Natural killer cell (primary cell): ENCODE results near the gene UBE2K. TPM values are rescaled to one million over a fixed set of nuclear protein-coding genes. Genes with fewer than 3 reads are reported as not detected.
A peak's percentile ranks its signal among the peaks of the same experiment; 100 is the strongest.
"Not testable (repeated sequence)": the region's sequence is repeated elsewhere in the genome, so short reads cannot be mapped to it uniquely, and the experiment has no call there.

ENCODE experiments used
- ATAC-seq, 3 donors: fragments of 150-1000 bp in 2 of 3; fragments of 200-7000 bp in 1 of 3; cut with Tn5 transposase; 1 replicate in 1 of 3; 2 replicates in 2 of 3; pipeline ENCODE4 v1.10.0; 2021; ENCODE audit warnings: mild to moderate bottlenecking in 2 of 3, moderate library complexity in 2 of 3
- DNase-seq, 2 donors: peaks; one replicate each; pipeline versions ENCODE4 v3.0.0 to v3.0.0-alpha.2; 2013 to 2021; ENCODE audit warnings: mixed read lengths in 1 of 2
- H3K27ac ChIP-seq: one replicate; pipeline ENCODE4 v1.5.1; 2013; ENCODE audit warnings: mild to moderate bottlenecking, low read length
- H3K27me3 ChIP-seq: one replicate; pipeline ENCODE4 v1.6.1; 2013; ENCODE audit warnings: low read length; ENCODE audit not compliant: control insufficient read depth, insufficient read depth
- H3K36me3 ChIP-seq: one replicate; pipeline ENCODE4 v1.6.1; 2013; ENCODE audit warnings: low read length; ENCODE audit not compliant: control insufficient read depth, insufficient read depth
- H3K4me1 ChIP-seq: one replicate; pipeline ENCODE4 v1.6.1; 2013; ENCODE audit warnings: low read length; ENCODE audit not compliant: control insufficient read depth, insufficient read depth
- H3K4me3 ChIP-seq: one replicate; pipeline ENCODE4 v1.5.1; 2013; ENCODE audit warnings: low read length
- H3K9me3 ChIP-seq: one replicate; pipeline ENCODE4 v1.6.1; 2013; ENCODE audit warnings: low read length; ENCODE audit not compliant: control insufficient read depth, insufficient read depth
- H3K27ac Mint-ChIP-seq, 2 donors: one replicate each; pipeline ENCODE4 v1.8.0; 2022; ENCODE audit warnings: mild to moderate bottlenecking in 2 of 2, mixed read lengths in 2 of 2, moderate library complexity in 1 of 2
- H3K27me3 Mint-ChIP-seq, 2 donors: one replicate each; pipeline ENCODE4 v1.8.0; 2022; ENCODE audit warnings: low read depth in 2 of 2, mixed read lengths in 2 of 2
- H3K36me3 Mint-ChIP-seq: one replicate; pipeline ENCODE4 v1.8.0; 2022; ENCODE audit warnings: mixed read lengths
- H3K4me1 Mint-ChIP-seq, 2 donors: one replicate each; pipeline ENCODE4 v1.8.0; 2022; ENCODE audit warnings: mixed read lengths in 2 of 2
- H3K4me3 Mint-ChIP-seq: one replicate; pipeline ENCODE4 v1.8.0; 2022; ENCODE audit warnings: mild to moderate bottlenecking, moderate library complexity, mixed read lengths
- H3K9me3 Mint-ChIP-seq, 2 donors: one replicate each; pipeline ENCODE4 v1.8.0; 2022; ENCODE audit warnings: mixed read lengths in 2 of 2
- CTCF ChIP-seq: fragments of 200-600 bp; IDR thresholded peaks from one replicate; pipeline ENCODE4 v1.8.0; 2022; ENCODE audit warnings: antibody characterized with exemption
- WGBS: methylation state at CpG from one replicate; pipeline ENCODE4 v1.1.7; 2013; ENCODE audit warnings: missing lambda C conversion rate; ENCODE audit not compliant: insufficient coverage; 5-methylcytosine and 5-hydroxymethylcytosine counted together
- intact Hi-C: fragments of 100-400 bp; cut with micrococcal nuclease; formaldehyde crosslinking; loops from one replicate; pipeline ENCODE4 v1.14.2; 2022
- total RNA-seq, 4 donors: library from RNA; stranded (reverse); fragments of 120-200 nt in 1 of 4; gene quantifications; one replicate each; pipeline versions ENCODE4 v1.2.3 to v1.2.4, GENCODE V29; 2013 to 2022

UBE2K gene
- total RNA-seq, 3 donors from 2014 or later (not counting 1 experiment from before 2014, with no cell fraction given) = 38.0 to 53.9 (median 43.6) TPM

- Histone ChIP-seq H3K36me3 (peaks cover 2% of the 10 kb centered on the region), H3K4me1 (no peaks in the 10 kb centered on the region), H3K27me3 (no peaks in the 10 kb centered on the region), H3K4me3 (no peak overlapping the region), H3K9me3 (no peaks in the 10 kb centered on the region), H3K27ac (no peak overlapping the region)
- Mint-ChIP-seq H3K27me3 (no peaks in the 10 kb centered on the region), H3K4me3 (no peak overlapping the region), H3K9me3 (no peaks in the 10 kb centered on the region), H3K4me1 (peaks cover 28 to 38% of the 10 kb centered on the region in 2 donors), H3K27ac (peak overlapping the region in 1 of 2 donors; percentile 57), H3K36me3 (no peaks in the 10 kb centered on the region)
- intact Hi-C loops = no loop called here
- WGBS = 72% methylated on average over 3 of the region's 3 CpGs
- DNase-seq (no peak), ATAC-seq (no peak)
- no peak for TF ChIP-seq CTCF
Measured at GRCh38 chr4:39730072-39730471, 32.1 kb downstream of the UBE2K start.

DNA sequence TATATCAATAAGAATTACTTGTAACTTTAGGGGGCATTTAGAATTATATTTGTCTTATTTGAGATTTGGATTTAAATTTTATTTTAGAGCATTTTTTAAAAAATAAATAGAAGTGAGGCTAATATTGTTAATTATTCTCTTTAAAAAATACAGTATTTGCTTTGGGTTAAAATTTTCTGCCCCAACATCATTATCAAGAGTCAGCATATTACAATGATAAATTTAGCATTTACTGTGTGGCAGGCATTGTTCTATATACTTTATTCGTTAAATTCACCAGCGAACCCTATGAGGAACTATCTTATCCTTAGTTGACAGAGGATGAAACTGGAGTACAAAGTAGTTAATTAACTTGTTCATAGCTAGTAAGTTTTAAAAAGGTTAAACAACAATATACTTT, 34.0 kb downstream of the UBE2K start:
- Mint-ChIP-seq H3K9me3 (no peaks in the 10 kb centered on the region), H3K36me3 (no peaks in the 10 kb centered on the region), H3K4me3 (no peak overlapping the region), H3K4me1 (peaks cover 29 to 30% of the 10 kb centered on the region in 2 donors), H3K27me3 (no peaks in the 10 kb centered on the region), H3K27ac (no peak overlapping the region)
- H3K4me3 ChIP-seq = no peak overlapping the region
- ATAC-seq (no peak), DNase-seq (no peak)
- H3K27me3 ChIP-seq = no peaks in the 10 kb centered on the region
- no peak overlapping the region for H3K27ac ChIP-seq
- H3K36me3 ChIP-seq = peaks cover 2% of the 10 kb centered on the region
- intact Hi-C loops = no loop called here
- no peak for TF ChIP-seq CTCF
- H3K4me1 ChIP-seq = no peaks in the 10 kb centered on the region
- H3K9me3 ChIP-seq = no peaks in the 10 kb centered on the region
- WGBS = 100% methylated on average over 2 of the region's 2 CpGs

DNA sequence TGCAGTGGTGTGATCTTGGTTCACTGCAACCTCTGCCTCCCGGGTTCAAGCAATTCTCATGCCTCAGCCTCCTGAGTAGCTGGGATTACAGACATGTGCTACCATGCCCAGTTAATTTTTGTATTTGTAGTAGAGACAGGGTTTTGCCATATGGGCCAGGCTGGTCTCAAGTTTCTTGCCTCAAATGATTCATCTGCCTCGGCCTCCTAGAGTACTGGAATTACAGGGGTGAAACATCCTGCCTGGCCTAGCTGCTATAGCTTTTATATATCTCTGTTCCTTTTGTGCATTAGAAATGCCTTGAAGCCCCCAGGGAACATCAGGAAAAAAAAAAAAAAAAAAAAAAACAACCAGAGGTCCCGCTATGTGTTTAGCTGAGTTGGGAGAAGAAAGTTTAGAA, 34.8 kb downstream of the UBE2K start:
- no peak for TF ChIP-seq CTCF
- H3K27me3 ChIP-seq = no peaks in the 10 kb centered on the region
- Mint-ChIP-seq H3K36me3 (no peaks in the 10 kb centered on the region), H3K9me3 (no peaks in the 10 kb centered on the region), H3K27me3 (no peaks in the 10 kb centered on the region), H3K4me1 (peaks cover 25 to 27% of the 10 kb centered on the region in 2 donors), H3K4me3 (no peak overlapping the region), H3K27ac (no peak overlapping the region)
- H3K4me3 ChIP-seq = no peak overlapping the region
- H3K9me3 ChIP-seq = no peaks in the 10 kb centered on the region
- no peaks in the 10 kb centered on the region for H3K4me1 ChIP-seq
- no peak for DNase-seq
- no peak for ATAC-seq
- intact Hi-C loops = no loop called here
- peaks cover 2% of the 10 kb centered on the region for H3K36me3 ChIP-seq
- 87% methylated on average over 2 of the region's 3 CpGs for WGBS
- H3K27ac ChIP-seq = no peak overlapping the region

DNA sequence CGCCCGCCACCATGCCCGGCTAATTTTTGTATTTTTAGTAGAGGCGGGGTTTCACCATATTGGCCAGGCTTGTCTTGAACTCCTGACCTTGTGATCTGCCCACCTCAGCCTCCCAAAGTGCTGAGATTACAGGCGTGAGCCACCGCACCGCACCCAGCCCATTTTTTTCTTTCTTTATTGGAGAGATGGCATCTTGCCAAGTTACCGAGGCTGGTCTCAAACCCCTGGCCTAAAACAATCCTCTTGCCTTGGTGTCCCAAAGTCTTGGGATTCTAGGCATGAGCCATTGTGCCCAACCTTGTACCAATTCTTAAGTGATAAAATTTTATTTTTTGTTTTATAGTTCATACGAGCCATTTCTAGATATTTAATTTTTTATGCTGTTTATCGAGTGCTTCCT, 41.7 kb downstream of the UBE2K start:
- WGBS = 96% methylated on average over 10 of the region's 10 CpGs
- H3K4me3 ChIP-seq, H3K4me1 ChIP-seq, H3K27me3 ChIP-seq, H3K9me3 Mint-ChIP-seq, H3K27ac Mint-ChIP-seq, H3K4me3 Mint-ChIP-seq, H3K36me3 Mint-ChIP-seq, DNase-seq, H3K27ac ChIP-seq, H3K27me3 Mint-ChIP-seq, ATAC-seq, H3K36me3 ChIP-seq, H3K4me1 Mint-ChIP-seq, H3K9me3 ChIP-seq, intact Hi-C loops: not testable (repeated sequence)
